Measurements from ENCODE around the gene HPN. TPM values are rescaled to one million over a fixed set of nuclear protein-coding genes. Genes with fewer than 3 reads are reported as not detected.

The HPN gene
- total RNA-seq, 1 donor from 2014 or later: 2.3 TPM

GRCh38 chr19:35034588-35035382 is 6.7 kb upstream of the HPN start:
- H3K27me3 ChIP-seq (ENCODE audit: control insufficient read depth, insufficient read depth, low read length): peaks cover 10% of the 10 kb centered on the region

GRCh38 chr19:35037716-35038622 is 3.6 kb upstream of the HPN start:
- H3K4me3 ChIP-seq (ENCODE audit: low read depth, low read length): no peak overlapping the region
- no peaks in the 10 kb centered on the region for H3K36me3 ChIP-seq (ENCODE audit: control insufficient read depth, insufficient read depth, low read length)
- no peak for TF ChIP-seq CTCF (IDR thresholded peaks at IDR 0.05; ENCODE audit: insufficient read depth, low read length, poor library complexity, severe bottlenecking)
- peaks cover 19% of the 10 kb centered on the region for H3K27me3 ChIP-seq (ENCODE audit: control insufficient read depth, insufficient read depth, low read length)
- no peak for DNase-seq (ENCODE audit: low read depth)

More at GRCh38 chr19:35034588-35035382, 6.7 kb upstream of the HPN start:
- Histone ChIP-seq H3K4me3 (ENCODE audit: low read depth, low read length) (no peak overlapping the region), H3K36me3 (ENCODE audit: control insufficient read depth, insufficient read depth, low read length) (no peaks in the 10 kb centered on the region)
- TF ChIP-seq CTCF (IDR thresholded peaks at IDR 0.05; ENCODE audit: insufficient read depth, low read length, poor library complexity, severe bottlenecking): no peak
- no peak for DNase-seq (ENCODE audit: low read depth)

GRCh38 chr19:35038623-35039512 is 2.7 kb upstream of the HPN start:
- TF ChIP-seq CTCF (IDR thresholded peaks at IDR 0.05; ENCODE audit: insufficient read depth, low read length, poor library complexity, severe bottlenecking): no peak
- Histone ChIP-seq H3K27me3 (ENCODE audit: control insufficient read depth, insufficient read depth, low read length) (peaks cover 20% of the 10 kb centered on the region), H3K4me3 (ENCODE audit: low read depth, low read length) (no peak overlapping the region), H3K36me3 (ENCODE audit: control insufficient read depth, insufficient read depth, low read length) (no peaks in the 10 kb centered on the region)
- no peak for DNase-seq (ENCODE audit: low read depth)

- Histone ChIP-seq H3K27me3 (ENCODE audit: control insufficient read depth, insufficient read depth, low read length) (peaks cover 20% of the 10 kb centered on the region), H3K36me3 (ENCODE audit: control insufficient read depth, insufficient read depth, low read length) (no peaks in the 10 kb centered on the region), H3K4me3 (ENCODE audit: low read depth, low read length) (no peak overlapping the region)
- no peak for TF ChIP-seq CTCF (IDR thresholded peaks at IDR 0.05; ENCODE audit: insufficient read depth, low read length, poor library complexity, severe bottlenecking)
- no peak for DNase-seq (ENCODE audit: low read depth)
Observed at GRCh38 chr19:35039881-35040825, 1.4 kb upstream of the HPN start.

Data from kidney epithelial cell (primary cell).